ENCODE data around the gene PIAS3. TPM values are rescaled to one million over a fixed set of nuclear protein-coding genes. Genes with fewer than 3 reads are reported as not detected.

PIAS3 gene
- total RNA-seq, 4 donors from 2014 or later, result 10.2 to 88.6 (median 24.5) TPM

DNA sequence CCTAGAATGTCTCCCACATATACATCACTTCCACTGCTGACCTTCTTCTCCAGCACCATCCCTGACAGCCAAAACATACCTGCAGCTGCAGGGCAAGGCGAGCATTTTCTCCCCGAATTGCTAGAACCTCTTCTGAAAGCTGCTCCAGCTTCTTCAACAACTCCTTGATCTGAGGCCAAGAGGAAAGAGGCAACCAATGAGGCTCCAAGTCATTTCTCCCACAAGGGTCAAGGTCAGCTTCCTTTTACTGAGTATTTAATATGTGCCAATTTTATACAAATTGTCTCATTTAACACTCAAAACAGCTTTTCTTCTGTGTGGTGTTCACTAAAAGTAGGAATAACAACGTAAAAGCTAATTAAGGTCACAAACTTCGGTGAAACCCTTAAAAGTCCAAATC, 9.4 kb upstream of the PIAS3 start:
- TF ChIP-seq, protein P1, sequence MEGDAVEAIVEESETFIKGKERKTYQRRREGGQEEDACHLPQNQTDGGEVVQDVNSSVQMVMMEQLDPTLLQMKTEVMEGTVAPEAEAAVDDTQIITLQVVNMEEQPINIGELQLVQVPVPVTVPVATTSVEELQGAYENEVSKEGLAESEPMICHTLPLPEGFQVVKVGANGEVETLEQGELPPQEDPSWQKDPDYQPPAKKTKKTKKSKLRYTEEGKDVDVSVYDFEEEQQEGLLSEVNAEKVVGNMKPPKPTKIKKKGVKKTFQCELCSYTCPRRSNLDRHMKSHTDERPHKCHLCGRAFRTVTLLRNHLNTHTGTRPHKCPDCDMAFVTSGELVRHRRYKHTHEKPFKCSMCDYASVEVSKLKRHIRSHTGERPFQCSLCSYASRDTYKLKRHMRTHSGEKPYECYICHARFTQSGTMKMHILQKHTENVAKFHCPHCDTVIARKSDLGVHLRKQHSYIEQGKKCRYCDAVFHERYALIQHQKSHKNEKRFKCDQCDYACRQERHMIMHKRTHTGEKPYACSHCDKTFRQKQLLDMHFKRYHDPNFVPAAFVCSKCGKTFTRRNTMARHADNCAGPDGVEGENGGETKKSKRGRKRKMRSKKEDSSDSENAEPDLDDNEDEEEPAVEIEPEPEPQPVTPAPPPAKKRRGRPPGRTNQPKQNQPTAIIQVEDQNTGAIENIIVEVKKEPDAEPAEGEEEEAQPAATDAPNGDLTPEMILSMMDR (IDR thresholded peaks at IDR 0.05), result no peak
- TF ChIP-seq POLR2A (IDR thresholded peaks at IDR 0.05), result no peak
- DNase-seq, result no peak
- Histone ChIP-seq H3K27ac (no peak overlapping the region), H3K9me3 (no peaks in the 10 kb centered on the region), H3K4me3 (no peak overlapping the region), H3K27me3 (no peaks in the 10 kb centered on the region), H3K4me1 (no peaks in the 10 kb centered on the region), H3K36me3 (no peaks in the 10 kb centered on the region)
- intact Hi-C loops (cut with DNase I; ENCODE audit: low total_unique reads), result no loop called here

DNA sequence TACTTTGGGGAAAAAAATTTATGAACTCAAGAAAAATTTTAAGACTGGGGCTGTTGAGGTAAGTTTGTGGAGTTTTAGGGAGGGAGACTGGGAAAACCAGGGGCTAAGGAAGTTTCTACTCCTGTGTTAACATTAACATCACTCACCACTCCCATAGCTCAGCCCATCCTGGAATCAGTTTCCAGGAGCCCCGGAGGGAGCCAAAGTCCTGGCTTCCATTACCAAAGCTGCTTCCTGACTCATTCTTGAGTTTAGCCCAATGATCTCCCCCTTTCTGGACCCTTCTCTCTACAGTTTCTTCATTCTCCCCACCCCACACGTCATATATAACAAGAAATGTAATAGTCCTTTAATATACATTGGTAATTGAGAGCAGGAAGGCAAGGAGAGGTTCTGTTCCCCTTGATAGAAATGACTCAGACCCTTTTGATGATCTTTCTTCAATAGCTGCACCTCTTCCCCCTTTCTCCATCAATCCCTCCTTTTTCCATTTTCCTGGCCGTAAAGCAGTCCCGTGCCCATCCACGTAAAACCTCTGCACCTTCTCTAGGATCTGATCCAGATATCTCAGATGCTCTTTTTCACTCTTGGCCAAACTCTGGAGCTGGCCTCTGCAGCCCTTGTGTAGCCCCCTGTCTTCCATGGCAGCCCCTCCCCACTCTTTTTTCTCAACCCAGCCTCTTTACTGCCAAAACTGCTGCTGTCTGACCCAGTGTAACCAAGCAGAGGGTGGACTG, 4.6 kb upstream of the PIAS3 start:
- intact Hi-C loops (cut with DNase I; ENCODE audit: low total_unique reads), result no loop called here

DNA sequence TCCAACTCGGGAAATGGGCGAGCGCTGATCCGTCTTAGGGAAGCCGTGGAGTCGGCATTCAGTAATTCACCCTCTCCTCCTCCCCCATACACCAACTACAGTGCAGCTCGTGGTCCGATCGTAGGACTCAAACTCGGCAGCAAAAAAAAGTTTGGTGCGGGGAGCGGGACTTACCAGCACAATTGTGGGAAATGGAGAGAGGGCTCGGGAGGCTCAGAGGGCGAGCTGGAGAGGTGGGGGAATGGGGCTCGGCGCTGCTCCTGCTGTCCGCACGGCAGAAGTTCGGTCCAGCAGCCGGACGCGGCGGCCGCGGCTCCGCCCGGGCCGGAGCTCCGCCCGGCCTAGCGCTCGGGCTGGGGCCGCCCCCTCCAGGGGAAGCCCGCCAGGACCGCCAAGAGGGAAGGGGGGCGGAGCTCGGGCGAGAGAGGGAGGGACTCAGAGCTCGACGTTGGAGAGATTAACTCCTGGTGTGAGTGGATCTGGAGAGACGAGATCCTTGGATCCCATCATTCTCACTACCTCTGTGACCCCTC, 676 bp upstream of the PIAS3 start:
- DNase-seq, result peak; percentile 94 to 95
- Histone ChIP-seq H3K9me3 (no peaks in the 10 kb centered on the region), H3K27me3 (no peaks in the 10 kb centered on the region), H3K36me3 (no peaks in the 10 kb centered on the region), H3K4me1 (peaks cover 0 to 6% of the 10 kb centered on the region in 2 donors), H3K27ac (peak overlapping the region; percentile 93 to 95), H3K4me3 (peak overlapping the region; percentile 77 to 95)
- TF ChIP-seq, protein P1 (IDR thresholded peaks at IDR 0.05), result peak in 3 of 4 experiments; percentile 22 to 46 (median 35)
- TF ChIP-seq POLR2A (IDR thresholded peaks at IDR 0.05), result peak; percentile 88
- intact Hi-C loops (cut with DNase I; ENCODE audit: low total_unique reads), result no loop called here

More for the DNA sequence above, 4.6 kb upstream of the PIAS3 start:
- no peak for DNase-seq
- Histone ChIP-seq H3K4me3 (no peak overlapping the region), H3K4me1 (peaks cover 0 to 6% of the 10 kb centered on the region in 2 donors), H3K27me3 (no peaks in the 10 kb centered on the region), H3K27ac (no peak overlapping the region), H3K9me3 (no peaks in the 10 kb centered on the region), H3K36me3 (no peaks in the 10 kb centered on the region)
- TF ChIP-seq, protein P1 (IDR thresholded peaks at IDR 0.05), result no peak
- no peak for TF ChIP-seq POLR2A (IDR thresholded peaks at IDR 0.05)

DNA sequence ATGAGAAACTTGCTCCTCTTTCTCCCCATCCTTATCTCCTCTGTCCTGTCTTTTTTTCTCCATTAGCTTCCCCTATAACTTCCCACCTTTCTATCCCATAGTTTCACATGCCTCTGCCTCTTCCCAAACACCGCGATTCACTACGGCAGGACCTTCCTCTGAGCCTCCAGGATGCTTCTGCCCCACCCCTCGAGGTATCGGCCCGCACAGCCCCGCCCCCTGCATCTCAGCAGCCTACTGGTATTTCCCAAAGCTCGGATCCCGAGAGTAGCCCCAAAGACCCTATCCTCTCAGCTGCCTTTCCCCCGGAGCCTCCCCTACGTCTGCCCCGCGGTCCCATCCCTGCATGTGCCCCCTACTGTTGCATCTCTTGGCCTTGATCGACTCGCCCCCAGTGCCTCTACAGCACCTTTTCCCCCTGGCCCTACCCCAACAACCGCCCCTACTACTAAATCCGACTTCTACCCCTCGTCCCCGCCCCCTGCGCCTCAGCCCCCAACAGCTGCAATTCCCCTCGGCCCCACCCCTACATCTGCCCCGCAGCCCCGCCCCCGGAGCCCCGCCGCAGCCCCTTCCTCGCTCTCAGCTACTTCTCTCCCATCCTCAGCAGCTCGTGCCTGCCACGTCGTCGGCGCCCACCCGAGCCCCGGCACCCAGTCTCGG, 512 bp downstream of the PIAS3 start:
- H3K36me3 ChIP-seq, result no peaks in the 10 kb centered on the region
- DNase-seq, result peak; percentile 61 to 67
- peak overlapping the region; percentile 93 to 95 for H3K27ac ChIP-seq
- no peaks in the 10 kb centered on the region for H3K27me3 ChIP-seq
- H3K4me3 ChIP-seq, result peak overlapping the region; percentile 77 to 95
- no peaks in the 10 kb centered on the region for H3K9me3 ChIP-seq
- peaks cover 0 to 6% of the 10 kb centered on the region in 2 donors for H3K4me1 ChIP-seq
- TF ChIP-seq, protein P1 (IDR thresholded peaks at IDR 0.05), result no peak
- TF ChIP-seq POLR2A (IDR thresholded peaks at IDR 0.05), result no peak
- intact Hi-C loops (cut with DNase I; ENCODE audit: low total_unique reads), result no loop called here

DNA sequence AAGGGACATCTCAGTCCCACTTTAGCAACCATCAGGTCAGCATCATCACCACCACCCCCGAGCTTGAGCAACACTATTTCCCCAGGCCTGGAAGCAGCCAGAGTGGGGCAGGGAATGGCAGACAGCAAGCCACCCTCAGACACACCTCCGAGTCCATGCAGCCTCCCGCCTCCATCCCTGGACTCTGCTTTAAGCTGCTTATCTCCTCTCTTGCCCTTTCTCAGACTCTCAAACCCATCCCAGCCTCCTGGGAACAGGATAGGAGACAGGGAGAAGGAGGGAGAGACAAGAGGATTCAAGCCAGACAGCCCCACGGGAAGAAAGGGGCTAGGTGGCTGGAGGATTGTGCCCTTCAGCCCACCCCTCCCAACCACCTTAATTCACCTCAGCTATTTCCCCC, 1.7 kb downstream of the PIAS3 start:
- TF ChIP-seq, protein P1 (IDR thresholded peaks at IDR 0.05), result no peak
- TF ChIP-seq POLR2A (IDR thresholded peaks at IDR 0.05), result no peak
- H3K9me3 ChIP-seq, result no peaks in the 10 kb centered on the region
- intact Hi-C loops (cut with DNase I; ENCODE audit: low total_unique reads), result no loop called here
- peaks cover 0 to 6% of the 10 kb centered on the region in 2 donors for H3K4me1 ChIP-seq
- peak overlapping the region in 1 of 2 donors; percentile 35 for H3K27ac ChIP-seq
- DNase-seq, result no peak
- H3K36me3 ChIP-seq, result no peaks in the 10 kb centered on the region
- no peaks in the 10 kb centered on the region for H3K27me3 ChIP-seq
- H3K4me3 ChIP-seq, result no peak overlapping the region

Data from uterus (tissue), 4 donors.